H9 (cell line): ENCODE results near the gene MS4A4A. TPM values are rescaled to one million over a fixed set of nuclear protein-coding genes. Genes with fewer than 3 reads are reported as not detected.
A peak's percentile ranks its signal among the peaks of the same experiment; 100 is the strongest.

Experiments
- DNase-seq: peaks from one replicate; pipeline ENCODE4 v3.0.0-alpha.2; 2017
- H2AFZ ChIP-seq: one replicate; pipeline ENCODE4 v1.6.1; 2013; ENCODE audit warnings: mild to moderate bottlenecking, low read length, control low read depth, moderate library complexity
- H2AK5ac ChIP-seq: 2 replicates; pipeline ENCODE4 v1.6.1; 2013; ENCODE audit warnings: low read length, control low read depth, mixed read lengths; ENCODE audit not compliant: insufficient read length
- H2BK120ac ChIP-seq: one replicate; pipeline ENCODE4 v1.6.1; 2013; ENCODE audit warnings: low read depth, mild to moderate bottlenecking, low read length, control low read depth, inconsistent platforms; ENCODE audit not compliant: poor library complexity, severe bottlenecking
- H2BK12ac ChIP-seq: 2 replicates; pipeline ENCODE4 v1.6.1; 2013; ENCODE audit warnings: low read length, control low read depth, mixed read lengths, low read depth; ENCODE audit not compliant: insufficient read length
- H2BK15ac ChIP-seq: 2 replicates; pipeline ENCODE4 v1.6.1; 2013; ENCODE audit warnings: low read depth, low read length, control low read depth
- H2BK20ac ChIP-seq: one replicate; pipeline ENCODE4 v1.6.1; 2013; ENCODE audit warnings: low read depth, mild to moderate bottlenecking, low read length, control low read depth, inconsistent platforms; ENCODE audit not compliant: poor library complexity, severe bottlenecking
- H2BK5ac ChIP-seq: 2 replicates; pipeline ENCODE4 v1.6.1; 2013; ENCODE audit warnings: low read length, control low read depth, mixed read lengths; ENCODE audit not compliant: insufficient read length
- H3K14ac ChIP-seq: 2 replicates; pipeline ENCODE4 v1.6.1; 2013; ENCODE audit warnings: low read length, control low read depth; ENCODE audit not compliant: insufficient read depth
- H3K18ac ChIP-seq: 2 replicates; pipeline ENCODE4 v1.6.1; 2013; ENCODE audit warnings: low read depth, mild to moderate bottlenecking, mixed read lengths, low read length, control low read depth; ENCODE audit not compliant: insufficient read length
- H3K23ac ChIP-seq: 2 replicates; pipeline ENCODE4 v1.6.1; 2013; ENCODE audit warnings: low read length, control low read depth, mixed read lengths, low read depth; ENCODE audit not compliant: insufficient read length
- H3K23me2 ChIP-seq: 2 replicates; pipeline ENCODE4 v1.6.1; 2013; ENCODE audit warnings: low read depth, mild to moderate bottlenecking, mixed read lengths, low read length, control low read depth; ENCODE audit not compliant: insufficient read length, poor library complexity, severe bottlenecking
- H3K27ac ChIP-seq: 2 replicates; pipeline ENCODE4 v1.5.1; 2013; ENCODE audit warnings: low read length, control low read depth, mixed read lengths, low read depth; ENCODE audit not compliant: insufficient read length
- H3K27me3 ChIP-seq: 2 replicates; pipeline ENCODE4 v1.6.1; 2013; ENCODE audit warnings: low read length, control low read depth, inconsistent platforms; ENCODE audit not compliant: insufficient read depth
- H3K4ac ChIP-seq: 2 replicates; pipeline ENCODE4 v1.6.1; 2013; ENCODE audit warnings: low read depth, mild to moderate bottlenecking, control low read depth, inconsistent platforms, low read length, moderate library complexity
- H3K4me1 ChIP-seq: 2 replicates; pipeline ENCODE4 v1.6.1; 2013; ENCODE audit warnings: low read length, control low read depth, inconsistent platforms; ENCODE audit not compliant: insufficient read depth
- H3K4me2 ChIP-seq: 2 replicates; pipeline ENCODE4 v1.6.1; 2013; ENCODE audit warnings: low read length, control low read depth, mixed read lengths; ENCODE audit not compliant: insufficient read length, insufficient read depth
- H3K56ac ChIP-seq: 2 replicates; pipeline ENCODE4 v1.6.1; 2013; ENCODE audit warnings: low read depth, mild to moderate bottlenecking, mixed read lengths, low read length, control low read depth; ENCODE audit not compliant: insufficient read length
- H3K79me1 ChIP-seq: 2 replicates; pipeline ENCODE4 v1.6.1; 2013; ENCODE audit warnings: low read depth, mild to moderate bottlenecking, moderate library complexity, low read length, control low read depth, inconsistent platforms; ENCODE audit not compliant: insufficient read depth, poor library complexity, severe bottlenecking
- H3K79me2 ChIP-seq: 2 replicates; pipeline ENCODE4 v1.6.1; 2013; ENCODE audit warnings: low read length, control low read depth, inconsistent platforms; ENCODE audit not compliant: insufficient read depth
- H3K9ac ChIP-seq: 2 replicates; pipeline ENCODE4 v1.6.1; 2013; ENCODE audit warnings: low read length, control low read depth, mixed read lengths; ENCODE audit not compliant: insufficient read length; ENCODE audit errors: extremely low read depth
- H3K9me3 ChIP-seq: one replicate; pipeline ENCODE4 v1.6.1; 2013; ENCODE audit warnings: low read depth, low read length, inconsistent platforms; ENCODE audit not compliant: control insufficient read depth
- H3T11ph ChIP-seq: one replicate; pipeline ENCODE4 v1.6.1; 2013; ENCODE audit warnings: mild to moderate bottlenecking, low read length, control low read depth, inconsistent platforms
- H4K20me1 ChIP-seq: one replicate; pipeline ENCODE4 v1.6.1; 2013; ENCODE audit not compliant: control insufficient read depth, insufficient read length, insufficient read depth
- H4K5ac ChIP-seq: 2 replicates; pipeline ENCODE4 v1.6.1; 2013; ENCODE audit warnings: low read depth, mild to moderate bottlenecking, mixed read lengths, low read length, control low read depth; ENCODE audit not compliant: insufficient read length
- H4K8ac ChIP-seq: replicated peaks from 2 replicates; pipeline ENCODE4 v1.6.1; 2013; ENCODE audit warnings: low read length, control low read depth, mixed read lengths, low read depth; ENCODE audit not compliant: insufficient read length
- H4K91ac ChIP-seq: 2 replicates; pipeline ENCODE4 v1.6.1; 2013; ENCODE audit warnings: low read depth, mild to moderate bottlenecking, moderate library complexity, mixed read lengths, low read length, control low read depth; ENCODE audit not compliant: insufficient read length
- H3K27ac Mint-ChIP-seq, 3 experiments: 2 replicates in 2 of 3; 3 replicates in 1 of 3; pipeline ENCODE4 v1.8.0; 2020 to 2021; ENCODE audit warnings: mixed read lengths in 3 of 3, mild to moderate bottlenecking in 1 of 3, moderate library complexity in 1 of 3
- H3K27me3 Mint-ChIP-seq: 2 replicates; pipeline ENCODE4 v1.8.0; 2021; ENCODE audit warnings: low read depth, mild to moderate bottlenecking, moderate library complexity, mixed read lengths
- H3K36me3 Mint-ChIP-seq, 3 experiments: 2 replicates in 2 of 3; 3 replicates in 1 of 3; pipeline ENCODE4 v1.8.0; 2020 to 2021; ENCODE audit warnings: low read depth in 3 of 3, mixed read lengths in 3 of 3; ENCODE audit not compliant: insufficient read depth in 1 of 3
- H3K4me1 Mint-ChIP-seq, 2 experiments: 2 replicates each; pipeline ENCODE4 v1.8.0; 2020; ENCODE audit warnings: mixed read lengths in 2 of 2
- H3K4me3 Mint-ChIP-seq, 2 experiments: 2 replicates in 1 of 2; 3 replicates in 1 of 2; pipeline ENCODE4 v1.8.0; 2020 to 2021; ENCODE audit warnings: mild to moderate bottlenecking in 2 of 2, mixed read lengths in 2 of 2, moderate library complexity in 1 of 2
- H3K9me3 Mint-ChIP-seq, 2 experiments: 2 replicates in 1 of 2; 3 replicates in 1 of 2; pipeline ENCODE4 v1.8.0; 2020; ENCODE audit warnings: mild to moderate bottlenecking in 2 of 2, mixed read lengths in 2 of 2, moderate library complexity in 1 of 2
- WGBS: extraction: QIAGEN DNeasy Blood & Tissue Kit; methylation state at CpG from one replicate; pipeline ENCODE4 v1.1.7; 2013; ENCODE audit warnings: missing lambda C conversion rate, low lambda C conversion rate, mixed read lengths; ENCODE audit not compliant: insufficient read length; ENCODE audit errors: extremely low coverage; 5-methylcytosine and 5-hydroxymethylcytosine counted together
- total RNA-seq: library from RNA; stranded (reverse); gene quantifications from 2 replicates; pipeline ENCODE4 v1.2.1, GENCODE V29; 2021
- TF ChIP-seq, protein P1 (sequence below): fragments of 200-600 bp; sonication (generic); conservative IDR thresholded peaks from 3 replicates; pipeline ENCODE4 v1.8.0; 2021; ENCODE audit warnings: antibody characterized with exemption, mild to moderate bottlenecking

Gene MS4A4A
- total RNA-seq, 1 experiment from 2014 or later: not detected

GRCh38 chr11:60326955-60327354 is 46.5 kb downstream of the MS4A4A start, which contains the start of gene MS4A6E:
Gene MS4A6E (plus strand): TSS chr11:60327255. CDS start chr11:60334896, 7,641 bp downstream.
- Mint-ChIP-seq H3K4me3 (no peak within 1 kb of the TSS), H3K4me1 (peaks cover under 1% of the 10 kb centered on the region in 2 experiments; a peak in 3 of 4 replicates)

More at GRCh38 chr11:60326955-60327354, 46.5 kb downstream of the MS4A4A start, which contains the start of gene MS4A6E:
- no peak within 1 kb of the TSS for H2BK5ac ChIP-seq
- Mint-ChIP-seq H3K27me3 (no peaks in the 10 kb centered on the region), H3K9me3 (peaks cover 20 to 27% of the 10 kb centered on the region in 2 experiments), H3K27ac (peak within 1 kb of the TSS in 1 of 3 experiments; percentile 27; a peak in 1 of 7 replicates), H3K36me3 (peaks cover 2 to 4% (median 3%) of the 10 kb centered on the region in 3 experiments; a peak in 2 of 7 replicates)
- no peak within 1 kb of the TSS for H4K5ac ChIP-seq
- H3K79me2 ChIP-seq: no peaks in the 10 kb centered on the region
- no peaks in the 10 kb centered on the region for H3K9me3 ChIP-seq
- no peaks in the 10 kb centered on the region for H3K4me1 ChIP-seq
- H3K23me2 ChIP-seq: no peaks in the 10 kb centered on the region
- no peak within 1 kb of the TSS for H2AK5ac ChIP-seq
- no peak within 1 kb of the TSS for H3K56ac ChIP-seq
- no peak within 1 kb of the TSS for H3K27ac ChIP-seq
- H3K9ac ChIP-seq: no peak within 1 kb of the TSS
- H4K20me1 ChIP-seq: no peaks in the 10 kb centered on the region
- H3T11ph ChIP-seq: no peak within 1 kb of the TSS
- no CpG with 5 or more reads among the region's 1 CpG for WGBS
- H3K79me1 ChIP-seq: no peaks in the 10 kb centered on the region
- H4K91ac ChIP-seq: no peak within 1 kb of the TSS
- H2BK12ac ChIP-seq: no peak within 1 kb of the TSS
- no peak within 1 kb of the TSS for H3K4me2 ChIP-seq
- no peak within 1 kb of the TSS for H3K4ac ChIP-seq
- no peaks in the 10 kb centered on the region for H3K27me3 ChIP-seq
- DNase-seq: no peak
- no peak within 1 kb of the TSS for H2BK120ac ChIP-seq
- H3K23ac ChIP-seq: no peak within 1 kb of the TSS
- no peak within 1 kb of the TSS for H4K8ac ChIP-seq
- no peak within 1 kb of the TSS for H2BK20ac ChIP-seq
- TF ChIP-seq, protein P1, sequence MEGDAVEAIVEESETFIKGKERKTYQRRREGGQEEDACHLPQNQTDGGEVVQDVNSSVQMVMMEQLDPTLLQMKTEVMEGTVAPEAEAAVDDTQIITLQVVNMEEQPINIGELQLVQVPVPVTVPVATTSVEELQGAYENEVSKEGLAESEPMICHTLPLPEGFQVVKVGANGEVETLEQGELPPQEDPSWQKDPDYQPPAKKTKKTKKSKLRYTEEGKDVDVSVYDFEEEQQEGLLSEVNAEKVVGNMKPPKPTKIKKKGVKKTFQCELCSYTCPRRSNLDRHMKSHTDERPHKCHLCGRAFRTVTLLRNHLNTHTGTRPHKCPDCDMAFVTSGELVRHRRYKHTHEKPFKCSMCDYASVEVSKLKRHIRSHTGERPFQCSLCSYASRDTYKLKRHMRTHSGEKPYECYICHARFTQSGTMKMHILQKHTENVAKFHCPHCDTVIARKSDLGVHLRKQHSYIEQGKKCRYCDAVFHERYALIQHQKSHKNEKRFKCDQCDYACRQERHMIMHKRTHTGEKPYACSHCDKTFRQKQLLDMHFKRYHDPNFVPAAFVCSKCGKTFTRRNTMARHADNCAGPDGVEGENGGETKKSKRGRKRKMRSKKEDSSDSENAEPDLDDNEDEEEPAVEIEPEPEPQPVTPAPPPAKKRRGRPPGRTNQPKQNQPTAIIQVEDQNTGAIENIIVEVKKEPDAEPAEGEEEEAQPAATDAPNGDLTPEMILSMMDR: no peak
- H2BK15ac ChIP-seq: no peak within 1 kb of the TSS
- H3K18ac ChIP-seq: no peak within 1 kb of the TSS
- H2AFZ ChIP-seq: no peak within 1 kb of the TSS
- H3K14ac ChIP-seq: no peak within 1 kb of the TSS
